Measurements from ENCODE around the gene PDP2.

PDP2 gene

DNA sequence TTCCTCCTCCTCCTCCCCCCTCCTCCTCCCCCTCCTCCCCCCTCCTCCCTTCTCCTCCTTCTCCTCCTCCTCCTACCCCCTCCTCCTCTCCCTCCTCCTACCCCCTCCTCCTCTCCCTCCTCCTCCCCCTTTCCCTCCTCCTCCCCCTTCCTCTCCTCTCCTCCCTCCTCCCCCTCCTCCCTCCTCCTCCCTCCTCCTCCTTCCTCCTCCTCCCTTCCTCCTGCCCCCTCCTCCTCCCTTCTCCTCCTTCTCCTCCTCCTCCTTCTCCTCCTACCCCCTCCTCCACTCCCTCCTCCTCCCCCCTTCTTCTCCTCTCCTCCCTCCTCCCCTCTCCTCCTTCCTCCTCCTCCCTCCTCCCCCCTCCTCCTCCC, 6.6 kb upstream of the PDP2 start:
- Histone ChIP-seq H3K9me3 (replicated peaks; ENCODE audit: low read length) (no peaks in the 10 kb centered on the region), H3K4me3 (ENCODE audit: low read length) (no peak overlapping the region), H3K4me2 (ENCODE audit: low read length) (no peak overlapping the region), H3K4me1 (ENCODE audit: control insufficient read depth, insufficient read depth, low read length) (peaks cover 32% of the 10 kb centered on the region), H3K27me3 (ENCODE audit: control insufficient read depth, insufficient read depth, low read length) (no peaks in the 10 kb centered on the region), H3K36me3 (ENCODE audit: insufficient read depth, low read length) (no peaks in the 10 kb centered on the region), H3K9ac (ENCODE audit: low read depth, low read length) (no peak overlapping the region)

DNA sequence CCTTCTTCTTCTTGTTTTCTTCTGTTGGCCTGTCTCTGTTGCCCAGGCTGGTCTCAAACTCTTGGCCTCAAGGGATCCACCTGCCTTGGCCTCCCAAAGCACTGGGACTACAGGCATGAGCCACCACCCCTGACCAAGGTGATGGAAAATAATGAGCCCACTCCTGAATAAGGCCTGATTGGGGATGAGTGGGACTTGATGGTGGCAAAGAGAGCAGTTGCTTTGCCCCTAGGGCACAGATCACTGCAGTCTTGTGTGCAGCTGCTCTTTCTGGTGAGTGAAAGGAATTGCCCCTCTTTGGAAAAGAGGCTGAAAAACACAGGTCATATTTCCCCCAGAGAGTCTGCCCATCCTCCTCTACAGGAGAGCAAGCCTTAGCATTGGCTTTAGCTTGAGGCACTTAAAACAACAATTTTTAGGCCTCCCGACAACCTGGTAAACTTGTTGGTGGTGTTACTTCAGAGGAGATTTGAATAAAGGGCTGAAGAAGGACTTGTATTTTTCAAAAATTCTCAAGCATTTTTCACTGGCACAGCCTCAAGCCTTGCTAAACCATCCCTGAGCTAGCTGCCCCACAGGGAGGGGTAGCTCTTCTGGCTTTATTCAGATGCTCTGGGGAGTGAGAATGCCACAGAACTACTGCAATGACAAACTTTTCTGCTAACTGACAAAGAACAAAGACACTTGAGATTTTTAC, 6.1 kb upstream of the PDP2 start:
- H3K4me1 ChIP-seq (ENCODE audit: control insufficient read depth, insufficient read depth, low read length) = peaks cover 32% of the 10 kb centered on the region
- H3K36me3 ChIP-seq (ENCODE audit: insufficient read depth, low read length) = no peaks in the 10 kb centered on the region
- peak overlapping the region; percentile 50 for H3K4me2 ChIP-seq (ENCODE audit: low read length)
- H3K9me3 ChIP-seq (replicated peaks; ENCODE audit: low read length) = no peaks in the 10 kb centered on the region
- peak overlapping the region; percentile 10 for H3K9ac ChIP-seq (ENCODE audit: low read depth, low read length)
- no peak overlapping the region for H3K4me3 ChIP-seq (ENCODE audit: low read length)
- H3K27me3 ChIP-seq (ENCODE audit: control insufficient read depth, insufficient read depth, low read length) = no peaks in the 10 kb centered on the region

GRCh38 chr16:66878067-66878466, 2.2 kb upstream of the PDP2 start:
- no peak overlapping the region for H3K4me3 ChIP-seq (ENCODE audit: low read length)
- no peak overlapping the region for H3K9ac ChIP-seq (ENCODE audit: low read depth, low read length)
- no peaks in the 10 kb centered on the region for H3K36me3 ChIP-seq (ENCODE audit: insufficient read depth, low read length)
- H3K9me3 ChIP-seq (replicated peaks; ENCODE audit: low read length) = no peaks in the 10 kb centered on the region
- no peaks in the 10 kb centered on the region for H3K27me3 ChIP-seq (ENCODE audit: control insufficient read depth, insufficient read depth, low read length)
- H3K4me1 ChIP-seq (ENCODE audit: control insufficient read depth, insufficient read depth, low read length) = peaks cover 33% of the 10 kb centered on the region
- H3K4me2 ChIP-seq (ENCODE audit: low read length) = no peak overlapping the region

GRCh38 chr16:66881014-66881417, 701 bp downstream of the PDP2 start:
- peak overlapping the region; percentile 82 for H3K9ac ChIP-seq (ENCODE audit: low read depth, low read length)

DNA sequence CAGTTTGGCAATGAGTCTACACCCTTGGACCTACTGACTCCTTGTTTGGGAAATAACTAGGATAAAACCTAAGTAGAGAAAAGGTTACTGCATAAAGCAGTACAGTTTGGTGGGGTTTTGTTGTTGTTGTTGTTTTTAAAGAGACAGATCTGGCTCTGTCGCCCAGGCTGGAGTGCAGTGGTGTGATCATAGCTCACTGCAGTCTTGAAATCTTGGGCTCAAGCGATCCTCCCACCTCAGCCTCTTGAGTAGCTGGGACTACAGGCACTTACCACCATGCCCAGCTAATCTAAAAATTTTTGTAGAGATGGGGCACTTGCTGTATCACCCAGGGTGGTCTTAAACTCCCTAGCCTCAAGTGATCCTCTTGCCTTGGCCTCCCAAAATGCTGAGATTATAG, 1.2 kb downstream of the PDP2 start:
- H3K27me3 ChIP-seq (ENCODE audit: control insufficient read depth, insufficient read depth, low read length) = no peaks in the 10 kb centered on the region
- H3K36me3 ChIP-seq (ENCODE audit: insufficient read depth, low read length) = peaks cover 23% of the 10 kb centered on the region
- peak overlapping the region; percentile 93 for H3K4me3 ChIP-seq (ENCODE audit: low read length)
- H3K4me2 ChIP-seq (ENCODE audit: low read length) = peak overlapping the region; percentile 99
- H3K4me1 ChIP-seq (ENCODE audit: control insufficient read depth, insufficient read depth, low read length) = peaks cover 20% of the 10 kb centered on the region
- peak overlapping the region; percentile 82 for H3K9ac ChIP-seq (ENCODE audit: low read depth, low read length)
- H3K9me3 ChIP-seq (replicated peaks; ENCODE audit: low read length) = no peaks in the 10 kb centered on the region

More at GRCh38 chr16:66881014-66881417, 701 bp downstream of the PDP2 start:
- H3K4me2 ChIP-seq (ENCODE audit: low read length) = peak overlapping the region; percentile 99
- peaks cover 15% of the 10 kb centered on the region for H3K4me1 ChIP-seq (ENCODE audit: control insufficient read depth, insufficient read depth, low read length)
- peak overlapping the region; percentile 93 for H3K4me3 ChIP-seq (ENCODE audit: low read length)
- H3K27me3 ChIP-seq (ENCODE audit: control insufficient read depth, insufficient read depth, low read length) = no peaks in the 10 kb centered on the region
- no peaks in the 10 kb centered on the region for H3K9me3 ChIP-seq (replicated peaks; ENCODE audit: low read length)
- peaks cover 20% of the 10 kb centered on the region for H3K36me3 ChIP-seq (ENCODE audit: insufficient read depth, low read length)

- peak overlapping the region; percentile 99 for H3K4me2 ChIP-seq (ENCODE audit: low read length)
- H3K9me3 ChIP-seq (replicated peaks; ENCODE audit: low read length) = no peaks in the 10 kb centered on the region
- peaks cover 27% of the 10 kb centered on the region for H3K36me3 ChIP-seq (ENCODE audit: insufficient read depth, low read length)
- H3K9ac ChIP-seq (ENCODE audit: low read depth, low read length) = no peak overlapping the region
- no peak overlapping the region for H3K4me3 ChIP-seq (ENCODE audit: low read length)
- peaks cover 24% of the 10 kb centered on the region for H3K4me1 ChIP-seq (ENCODE audit: control insufficient read depth, insufficient read depth, low read length)
- no peaks in the 10 kb centered on the region for H3K27me3 ChIP-seq (ENCODE audit: control insufficient read depth, insufficient read depth, low read length)
These were observed 1.7 kb downstream of the PDP2 start for GRCh38 chr16:66881964-66882508.

GRCh38 chr16:66882702-66883101, 2.4 kb downstream of the PDP2 start:
- Histone ChIP-seq H3K36me3 (ENCODE audit: insufficient read depth, low read length) (peaks cover 28% of the 10 kb centered on the region), H3K4me1 (ENCODE audit: control insufficient read depth, insufficient read depth, low read length) (peaks cover 24% of the 10 kb centered on the region), H3K4me2 (ENCODE audit: low read length) (no peak overlapping the region), H3K27me3 (ENCODE audit: control insufficient read depth, insufficient read depth, low read length) (no peaks in the 10 kb centered on the region), H3K9ac (ENCODE audit: low read depth, low read length) (no peak overlapping the region), H3K4me3 (ENCODE audit: low read length) (no peak overlapping the region), H3K9me3 (replicated peaks; ENCODE audit: low read length) (no peaks in the 10 kb centered on the region)

DNA sequence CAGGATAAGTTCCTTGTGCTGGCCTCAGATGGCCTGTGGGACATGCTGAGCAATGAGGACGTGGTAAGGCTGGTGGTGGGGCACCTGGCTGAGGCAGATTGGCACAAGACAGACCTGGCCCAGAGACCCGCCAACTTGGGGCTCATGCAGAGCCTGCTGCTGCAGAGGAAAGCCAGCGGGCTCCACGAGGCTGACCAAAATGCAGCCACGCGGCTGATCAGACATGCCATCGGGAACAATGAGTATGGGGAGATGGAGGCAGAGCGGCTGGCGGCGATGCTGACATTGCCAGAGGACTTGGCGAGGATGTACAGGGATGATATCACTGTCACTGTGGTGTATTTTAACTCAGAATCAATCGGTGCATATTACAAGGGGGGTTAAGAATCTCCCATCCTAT, 5.2 kb downstream of the PDP2 start:
- Histone ChIP-seq H3K9ac (ENCODE audit: low read depth, low read length) (no peak overlapping the region), H3K36me3 (ENCODE audit: insufficient read depth, low read length) (peaks cover 28% of the 10 kb centered on the region), H3K27me3 (ENCODE audit: control insufficient read depth, insufficient read depth, low read length) (no peaks in the 10 kb centered on the region), H3K4me2 (ENCODE audit: low read length) (no peak overlapping the region), H3K4me1 (ENCODE audit: control insufficient read depth, insufficient read depth, low read length) (peaks cover 11% of the 10 kb centered on the region), H3K9me3 (replicated peaks; ENCODE audit: low read length) (no peaks in the 10 kb centered on the region), H3K4me3 (ENCODE audit: low read length) (no peak overlapping the region)

DNA sequence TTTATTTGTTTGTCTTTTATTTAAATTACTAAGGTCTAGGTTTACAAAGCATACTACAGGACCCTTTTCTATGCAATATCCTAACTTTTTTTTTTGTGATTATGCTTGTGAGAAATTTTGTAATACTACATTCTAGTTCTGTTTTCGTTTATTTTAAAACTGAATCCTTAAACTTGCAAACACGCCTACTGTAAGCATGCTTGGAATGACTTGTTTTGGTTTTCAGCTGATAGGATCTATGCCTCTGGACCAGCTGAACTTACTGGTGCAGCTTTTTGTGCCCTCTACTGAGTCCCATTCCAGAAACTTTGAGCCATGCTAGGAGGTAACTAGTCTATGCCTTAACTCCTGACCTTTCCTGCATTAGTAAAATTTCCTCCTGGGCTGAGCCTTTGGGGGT, 6.0 kb downstream of the PDP2 start:
- peak overlapping the region; percentile 18 for H3K4me2 ChIP-seq (ENCODE audit: low read length)
- no peak overlapping the region for H3K4me3 ChIP-seq (ENCODE audit: low read length)
- H3K9me3 ChIP-seq (replicated peaks; ENCODE audit: low read length) = no peaks in the 10 kb centered on the region
- H3K27me3 ChIP-seq (ENCODE audit: control insufficient read depth, insufficient read depth, low read length) = no peaks in the 10 kb centered on the region
- peaks cover 31% of the 10 kb centered on the region for H3K36me3 ChIP-seq (ENCODE audit: insufficient read depth, low read length)
- no peak overlapping the region for H3K9ac ChIP-seq (ENCODE audit: low read depth, low read length)
- peaks cover 11% of the 10 kb centered on the region for H3K4me1 ChIP-seq (ENCODE audit: control insufficient read depth, insufficient read depth, low read length)

GRCh38 chr16:66886914-66887313, 6.6 kb downstream of the PDP2 start:
- no peaks in the 10 kb centered on the region for H3K27me3 ChIP-seq (ENCODE audit: control insufficient read depth, insufficient read depth, low read length)
- H3K9ac ChIP-seq (ENCODE audit: low read depth, low read length) = no peak overlapping the region
- no peaks in the 10 kb centered on the region for H3K9me3 ChIP-seq (replicated peaks; ENCODE audit: low read length)
- H3K4me2 ChIP-seq (ENCODE audit: low read length) = peak overlapping the region; percentile 18
- peaks cover 31% of the 10 kb centered on the region for H3K36me3 ChIP-seq (ENCODE audit: insufficient read depth, low read length)
- H3K4me3 ChIP-seq (ENCODE audit: low read length) = no peak overlapping the region
- H3K4me1 ChIP-seq (ENCODE audit: control insufficient read depth, insufficient read depth, low read length) = peaks cover 11% of the 10 kb centered on the region

- Histone ChIP-seq H3K27me3 (ENCODE audit: control insufficient read depth, insufficient read depth, low read length) (no peaks in the 10 kb centered on the region), H3K9ac (ENCODE audit: low read depth, low read length) (no peak overlapping the region), H3K4me1 (ENCODE audit: control insufficient read depth, insufficient read depth, low read length) (peaks cover 9% of the 10 kb centered on the region), H3K4me2 (ENCODE audit: low read length) (no peak overlapping the region), H3K36me3 (ENCODE audit: insufficient read depth, low read length) (peaks cover 31% of the 10 kb centered on the region), H3K4me3 (ENCODE audit: low read length) (no peak overlapping the region), H3K9me3 (replicated peaks; ENCODE audit: low read length) (no peaks in the 10 kb centered on the region)
These were observed 8.6 kb downstream of the PDP2 start for GRCh38 chr16:66888647-66889615.
